Mesothelial cell of epicardium (in vitro differentiated cells): ENCODE data around the gene MSH3. TPM values are rescaled to one million over a fixed set of nuclear protein-coding genes. Genes with fewer than 3 reads are reported as not detected.

Experiments used
- DNase-seq, 2 experiments: peaks; one replicate each; pipeline ENCODE4 v3.0.0; 2021; ENCODE audit warnings: low spot score in 2 of 2; ENCODE audit not compliant: unreplicated experiment in 2 of 2
- H3K27ac Mint-ChIP-seq: 2 replicates; pipeline ENCODE4 v1.8.0; 2021; ENCODE audit warnings: mixed read lengths
- H3K27me3 Mint-ChIP-seq: 2 replicates; pipeline ENCODE4 v1.8.0; 2021; ENCODE audit warnings: low read depth, mixed read lengths
- H3K36me3 Mint-ChIP-seq: 2 replicates; pipeline ENCODE4 v1.8.0; 2021; ENCODE audit warnings: mixed read lengths
- H3K4me1 Mint-ChIP-seq: 2 replicates; pipeline ENCODE4 v1.8.0; 2021; ENCODE audit warnings: mixed read lengths
- H3K4me3 Mint-ChIP-seq: 2 replicates; pipeline ENCODE4 v1.8.0; 2021; ENCODE audit warnings: mild to moderate bottlenecking, moderate library complexity, mixed read lengths
- H3K9me3 Mint-ChIP-seq: 2 replicates; pipeline ENCODE4 v1.8.0; 2021; ENCODE audit warnings: mixed read lengths
- total RNA-seq: library from RNA; stranded (reverse); gene quantifications from 3 replicates; pipeline ENCODE4 v1.2.1, GENCODE V29; 2021
- TF ChIP-seq, protein P1 (sequence below): fragments of 200-600 bp; sonication (generic); IDR thresholded peaks from one replicate; pipeline ENCODE4 v1.5.0; 2021; ENCODE audit warnings: antibody characterized with exemption; ENCODE audit not compliant: unreplicated experiment

The MSH3 gene
- total RNA-seq, 1 donor from 2014 or later, result 18.4 TPM

GRCh38 chr5:80805038-80805437 is 150.6 kb downstream of the MSH3 start:
- peaks cover 32% of the 10 kb centered on the region for H3K36me3 Mint-ChIP-seq
- no peaks in the 10 kb centered on the region for H3K4me1 Mint-ChIP-seq
- H3K9me3 Mint-ChIP-seq, result peaks cover 14% of the 10 kb centered on the region
- no peak for DNase-seq
- H3K4me3 Mint-ChIP-seq, result no peak overlapping the region
- TF ChIP-seq, protein P1, sequence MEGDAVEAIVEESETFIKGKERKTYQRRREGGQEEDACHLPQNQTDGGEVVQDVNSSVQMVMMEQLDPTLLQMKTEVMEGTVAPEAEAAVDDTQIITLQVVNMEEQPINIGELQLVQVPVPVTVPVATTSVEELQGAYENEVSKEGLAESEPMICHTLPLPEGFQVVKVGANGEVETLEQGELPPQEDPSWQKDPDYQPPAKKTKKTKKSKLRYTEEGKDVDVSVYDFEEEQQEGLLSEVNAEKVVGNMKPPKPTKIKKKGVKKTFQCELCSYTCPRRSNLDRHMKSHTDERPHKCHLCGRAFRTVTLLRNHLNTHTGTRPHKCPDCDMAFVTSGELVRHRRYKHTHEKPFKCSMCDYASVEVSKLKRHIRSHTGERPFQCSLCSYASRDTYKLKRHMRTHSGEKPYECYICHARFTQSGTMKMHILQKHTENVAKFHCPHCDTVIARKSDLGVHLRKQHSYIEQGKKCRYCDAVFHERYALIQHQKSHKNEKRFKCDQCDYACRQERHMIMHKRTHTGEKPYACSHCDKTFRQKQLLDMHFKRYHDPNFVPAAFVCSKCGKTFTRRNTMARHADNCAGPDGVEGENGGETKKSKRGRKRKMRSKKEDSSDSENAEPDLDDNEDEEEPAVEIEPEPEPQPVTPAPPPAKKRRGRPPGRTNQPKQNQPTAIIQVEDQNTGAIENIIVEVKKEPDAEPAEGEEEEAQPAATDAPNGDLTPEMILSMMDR, result no peak
- H3K27ac Mint-ChIP-seq, result no peak overlapping the region
- no peaks in the 10 kb centered on the region for H3K27me3 Mint-ChIP-seq

DNA sequence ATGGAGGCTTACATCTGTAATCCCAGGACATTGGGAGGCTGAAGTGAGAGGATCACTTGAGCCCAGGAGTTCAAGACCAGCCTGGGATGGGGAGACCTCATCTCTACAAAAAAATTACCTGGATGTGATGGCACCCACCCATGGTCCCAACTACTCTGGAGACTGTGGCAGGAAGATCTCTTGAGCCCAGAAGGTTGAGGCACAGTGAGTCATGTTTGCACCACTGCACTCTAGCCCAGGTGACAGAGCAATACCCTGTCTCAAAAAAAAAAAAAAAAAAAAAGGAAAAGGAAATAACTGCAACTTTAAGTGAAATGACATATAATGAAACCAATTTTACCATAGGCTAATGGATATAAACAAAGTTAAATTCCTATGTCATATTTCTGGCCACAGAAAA is 152.5 kb downstream of the MSH3 start:
- TF ChIP-seq, protein P1, result no peak

DNA sequence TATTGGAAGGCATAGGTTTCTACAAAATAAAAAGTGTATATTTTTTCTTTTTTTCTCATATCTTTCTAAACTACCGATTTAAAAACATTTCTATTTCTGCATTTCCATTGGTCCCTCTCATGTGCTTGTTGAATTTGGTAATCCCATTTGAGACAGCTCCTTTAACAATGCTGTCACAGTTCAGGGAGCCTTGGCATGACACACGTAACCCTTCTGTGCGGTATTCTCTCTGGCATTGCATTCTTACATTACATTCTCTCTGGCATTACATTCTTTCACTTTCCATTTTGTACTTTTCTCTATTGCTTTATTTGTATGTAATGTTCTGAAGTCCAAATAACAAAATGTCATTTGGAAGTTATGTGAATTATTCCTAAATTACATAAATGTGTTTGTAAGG is 155.0 kb downstream of the MSH3 start:
- DNase-seq, result no peak
- TF ChIP-seq, protein P1, result no peak
- peaks cover 5% of the 10 kb centered on the region for H3K9me3 Mint-ChIP-seq
- peaks cover 11% of the 10 kb centered on the region for H3K36me3 Mint-ChIP-seq
- no peaks in the 10 kb centered on the region for H3K27me3 Mint-ChIP-seq
- H3K4me1 Mint-ChIP-seq, result no peaks in the 10 kb centered on the region
- no peak overlapping the region for H3K27ac Mint-ChIP-seq
- no peak overlapping the region for H3K4me3 Mint-ChIP-seq

More for the DNA sequence above, 152.5 kb downstream of the MSH3 start:
- no peak overlapping the region for H3K27ac Mint-ChIP-seq
- H3K36me3 Mint-ChIP-seq, result peaks cover 27% of the 10 kb centered on the region
- H3K9me3 Mint-ChIP-seq, result peaks cover 19% of the 10 kb centered on the region
- DNase-seq, result no peak
- no peaks in the 10 kb centered on the region for H3K4me1 Mint-ChIP-seq
- no peaks in the 10 kb centered on the region for H3K27me3 Mint-ChIP-seq
- H3K4me3 Mint-ChIP-seq, result no peak overlapping the region

DNA sequence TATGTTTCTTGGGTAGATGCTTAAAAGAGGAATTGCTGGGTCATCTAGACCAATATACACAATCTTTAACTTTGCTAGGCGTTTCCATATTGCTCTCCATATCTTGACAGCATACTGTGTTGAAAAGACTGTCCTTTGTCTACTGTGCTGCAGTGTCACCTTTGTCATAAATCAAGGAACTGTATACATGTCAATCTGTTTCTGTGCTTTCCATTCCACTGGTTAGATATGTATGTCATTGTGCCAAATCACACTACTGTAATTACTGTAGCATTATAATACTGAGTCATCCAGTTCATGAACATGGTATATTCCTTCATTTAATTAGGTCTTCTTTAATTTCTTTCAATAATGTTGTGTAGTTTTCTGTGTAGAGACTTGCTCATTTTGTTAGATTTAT is 156.0 kb downstream of the MSH3 start:
- DNase-seq, result no peak
- TF ChIP-seq, protein P1, result no peak
- H3K27ac Mint-ChIP-seq, result no peak overlapping the region
- no peaks in the 10 kb centered on the region for H3K27me3 Mint-ChIP-seq
- peaks cover 5% of the 10 kb centered on the region for H3K9me3 Mint-ChIP-seq
- no peak overlapping the region for H3K4me3 Mint-ChIP-seq
- H3K4me1 Mint-ChIP-seq, result no peaks in the 10 kb centered on the region
- peaks cover 13% of the 10 kb centered on the region for H3K36me3 Mint-ChIP-seq

- Mint-ChIP-seq H3K27ac (no peak overlapping the region), H3K9me3 (peaks cover 16% of the 10 kb centered on the region), H3K27me3 (no peaks in the 10 kb centered on the region), H3K4me3 (no peak overlapping the region), H3K36me3 (peaks cover 23% of the 10 kb centered on the region), H3K4me1 (no peaks in the 10 kb centered on the region)
- TF ChIP-seq, protein P1, result no peak
- no peak for DNase-seq
These were observed 162.1 kb downstream of the MSH3 start for GRCh38 chr5:80816590-80816989.

DNA sequence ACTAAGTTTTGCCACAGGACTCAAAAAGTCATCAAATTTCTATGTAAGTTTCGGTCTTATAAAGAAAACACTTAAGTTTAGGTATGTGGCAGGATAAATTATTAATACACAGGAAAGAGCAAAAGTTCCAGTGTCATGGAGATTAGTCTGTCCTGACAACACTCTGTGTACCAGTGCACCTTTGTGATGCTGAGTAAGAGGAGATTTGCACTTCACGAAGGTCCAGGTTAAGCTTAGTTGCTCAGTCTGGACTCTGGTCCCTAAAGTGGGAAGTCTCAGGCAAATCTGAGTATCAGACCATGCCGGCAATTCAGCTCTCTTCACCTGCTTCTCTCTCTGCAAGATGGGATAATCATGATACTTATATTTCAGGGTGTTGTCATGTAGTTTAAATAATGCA is 166.2 kb downstream of the MSH3 start:
- Mint-ChIP-seq H3K4me3 (no peak overlapping the region), H3K27ac (no peak overlapping the region), H3K27me3 (no peaks in the 10 kb centered on the region), H3K36me3 (peaks cover 39% of the 10 kb centered on the region), H3K4me1 (peaks cover under 1% of the 10 kb centered on the region), H3K9me3 (peaks cover 38% of the 10 kb centered on the region)
- no peak for DNase-seq
- TF ChIP-seq, protein P1, result no peak
